ENCODE measurements around the gene MAD1L1. TPM values are rescaled to one million over a fixed set of nuclear protein-coding genes. Genes with fewer than 3 reads are reported as not detected.

MAD1L1 gene
- total and polyA plus RNA-seq, 2 donors (not counting 3 experiments of a cell fraction or from before 2014, with no cell fraction given), result 34.1 to 42.3 TPM

DNA sequence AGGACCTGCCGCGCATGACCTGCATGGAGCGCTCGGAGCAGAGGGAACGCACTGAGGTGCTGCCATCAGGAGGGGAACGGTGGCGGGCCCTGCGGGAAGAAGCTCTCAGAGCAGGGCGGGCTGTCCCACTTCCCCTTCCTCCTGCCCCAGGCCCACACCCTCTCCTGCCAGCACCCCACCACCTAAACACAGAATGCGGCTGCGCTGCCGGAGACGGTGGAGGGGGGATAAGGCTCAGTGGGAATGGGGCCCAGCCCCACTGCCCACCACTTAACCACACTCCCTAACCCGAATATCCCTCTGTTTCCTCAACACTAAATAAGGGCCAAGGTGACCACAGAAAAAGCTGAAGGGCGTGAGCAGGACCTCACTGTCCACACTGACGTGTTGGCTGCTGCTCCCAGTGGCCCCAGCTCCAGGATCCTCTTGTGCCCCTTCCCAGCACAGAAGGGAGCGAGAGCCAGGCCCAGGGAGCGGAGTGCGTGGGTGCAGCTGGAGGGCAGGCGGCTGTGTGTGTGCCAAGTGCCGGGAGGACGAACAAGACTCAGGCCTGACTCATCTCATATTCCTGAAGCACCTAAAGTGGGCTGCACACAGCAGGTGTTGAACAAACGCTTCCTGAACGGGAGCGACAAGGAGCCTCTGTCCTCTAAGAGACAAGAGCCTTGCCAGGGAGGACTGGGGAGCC is 116.8 kb downstream of the MAD1L1 start:
- POLR2A ChIA-PET, result no interaction called here
- FAIRE-seq, result no peak
- intact Hi-C loops (cut with micrococcal nuclease), result no loop called here
- dilution Hi-C loops (cut with MboI; ENCODE audit: extremely low pct_ligation_motif_present, low sequenced_read_pairs), result no loop called here
- TF ChIP-seq, protein P1, sequence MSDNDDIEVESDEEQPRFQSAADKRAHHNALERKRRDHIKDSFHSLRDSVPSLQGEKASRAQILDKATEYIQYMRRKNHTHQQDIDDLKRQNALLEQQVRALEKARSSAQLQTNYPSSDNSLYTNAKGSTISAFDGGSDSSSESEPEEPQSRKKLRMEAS (IDR thresholded peaks at IDR 0.05; ENCODE audit: insufficient read depth, insufficient read length), result no peak
- TF ChIP-seq MYC (IDR thresholded peaks at IDR 0.05; ENCODE audit: low read depth, low read length) (no peak), EZH2 (IDR thresholded peaks at IDR 0.05; ENCODE audit: borderline replicate concordance, low read depth, low read length, severe bottlenecking) (no peak), POLR2A (IDR thresholded peaks at IDR 0.05; ENCODE audit: low read depth, low read length) (no peak), FOS (IDR thresholded peaks at IDR 0.05; ENCODE audit: borderline replicate concordance, insufficient read depth, low read length) (no peak), GATA2 (IDR thresholded peaks at IDR 0.05; ENCODE audit: insufficient read depth, insufficient read length, low read depth, low read length) (no peak), JUN (IDR thresholded peaks at IDR 0.05; ENCODE audit: borderline replicate concordance, insufficient read depth, insufficient read length, low read depth) (no peak), POLR2AphosphoS5 (IDR thresholded peaks at IDR 0.05; ENCODE audit: insufficient read depth, low read depth, low read length) (no peak)
- TF ChIP-seq, protein P2, sequence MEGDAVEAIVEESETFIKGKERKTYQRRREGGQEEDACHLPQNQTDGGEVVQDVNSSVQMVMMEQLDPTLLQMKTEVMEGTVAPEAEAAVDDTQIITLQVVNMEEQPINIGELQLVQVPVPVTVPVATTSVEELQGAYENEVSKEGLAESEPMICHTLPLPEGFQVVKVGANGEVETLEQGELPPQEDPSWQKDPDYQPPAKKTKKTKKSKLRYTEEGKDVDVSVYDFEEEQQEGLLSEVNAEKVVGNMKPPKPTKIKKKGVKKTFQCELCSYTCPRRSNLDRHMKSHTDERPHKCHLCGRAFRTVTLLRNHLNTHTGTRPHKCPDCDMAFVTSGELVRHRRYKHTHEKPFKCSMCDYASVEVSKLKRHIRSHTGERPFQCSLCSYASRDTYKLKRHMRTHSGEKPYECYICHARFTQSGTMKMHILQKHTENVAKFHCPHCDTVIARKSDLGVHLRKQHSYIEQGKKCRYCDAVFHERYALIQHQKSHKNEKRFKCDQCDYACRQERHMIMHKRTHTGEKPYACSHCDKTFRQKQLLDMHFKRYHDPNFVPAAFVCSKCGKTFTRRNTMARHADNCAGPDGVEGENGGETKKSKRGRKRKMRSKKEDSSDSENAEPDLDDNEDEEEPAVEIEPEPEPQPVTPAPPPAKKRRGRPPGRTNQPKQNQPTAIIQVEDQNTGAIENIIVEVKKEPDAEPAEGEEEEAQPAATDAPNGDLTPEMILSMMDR (IDR thresholded peaks at IDR 0.05; ENCODE audit: extremely low read depth in 1 of 2, insufficient read depth in 1 of 2, low read depth in 1 of 2, low read length in 2 of 2), result no peak
- Histone ChIP-seq H2AFZ (ENCODE audit: low read depth, low read length) (no peak overlapping the region), H3K36me3 (ENCODE audit: control insufficient read depth in 2 of 2, extremely low read depth in 1 of 2, insufficient read depth in 2 of 2, low read length in 2 of 2) (no peaks in the 10 kb centered on the region), H3K27me3 (ENCODE audit: control insufficient read depth in 2 of 2, insufficient read depth in 2 of 2, low read length in 2 of 2) (no peaks in the 10 kb centered on the region), H3K9me1 (replicated peaks; ENCODE audit: control insufficient read depth, extremely low read depth, insufficient read depth, low read length) (no peaks in the 10 kb centered on the region), H3K27ac (ENCODE audit: insufficient read depth, low read depth, low read length) (no peak overlapping the region), H3K4me1 (ENCODE audit: control insufficient read depth, extremely low read depth, insufficient read depth, low read length) (peaks cover 23% of the 10 kb centered on the region), H3K4me2 (ENCODE audit: insufficient read depth, low read length) (no peak overlapping the region), H4K20me1 (replicated peaks; ENCODE audit: control insufficient read depth, extremely low read depth, insufficient read depth, low read length) (no peaks in the 10 kb centered on the region), H3K79me2 (ENCODE audit: control insufficient read depth, insufficient read depth, low read length) (no peaks in the 10 kb centered on the region), H3K4me3 (replicated peaks in 1 of 3; ENCODE audit: insufficient read depth in 1 of 3, low read depth in 1 of 3, low read length in 3 of 3) (no peak overlapping the region), H3K9me3 (replicated peaks; ENCODE audit: control insufficient read depth, insufficient read depth, low read length) (no peaks in the 10 kb centered on the region), H3K9ac (replicated peaks; ENCODE audit: extremely low read depth, insufficient read depth, low read length) (no peak overlapping the region)
- no TSS peak for BruUV-seq (replicated peaks)
- DNase-seq (ENCODE audit: low read depth, low spot score), result no peak
- CTCF ChIA-PET, result no interaction called here
